Measurements from ENCODE around the gene CNIH1. TPM values are rescaled to one million over a fixed set of nuclear protein-coding genes. Genes with fewer than 3 reads are reported as not detected.
A peak's percentile ranks its signal among the peaks of the same experiment; 100 is the strongest.

The CNIH1 gene
- 86.8 TPM for total RNA-seq
- long read RNA-seq, full-length matches to known transcripts = 46 of 47 reads
- long read RNA-seq, partial matches to known transcripts = 0 of 47 reads
- long read RNA-seq, other reads (novel, unspliced or antisense) = 1 of 47 reads

- intact Hi-C loops (cut with DNase I) = loop anchor here (1.0 to 2.0 kb wide), 2 partner anchors 45 to 48 kb away; partner anchors contain the start of gene GMFB
- DNase-seq (ENCODE audit: missing footprints) (peak; percentile 97), ATAC-seq (peak; percentile 99)
These were observed at the start of gene CNIH1 for GRCh38 chr14:54440873-54441868. TSS of gene CNIH1 (minus strand) at chr14:54441374. CDS start at chr14:54441327, 47 bp downstream.

- intact Hi-C loops (cut with DNase I) = no loop called here
- ATAC-seq (no peak), DNase-seq (ENCODE audit: missing footprints) (no peak)
These were observed 49.4 kb upstream of the CNIH1 start for GRCh38 chr14:54490445-54491175.

- ATAC-seq (no peak), DNase-seq (ENCODE audit: missing footprints) (no peak)
- intact Hi-C loops (cut with DNase I) = loop anchor here (2.0 kb wide), 1 partner anchor 49 kb away; the partner anchor contains the start of gene CNIH1
These were observed 48.7 kb upstream of the CNIH1 start for GRCh38 chr14:54489731-54490444.

GRCh38 chr14:54489318-54489683 lies 48.1 kb upstream of the CNIH1 start:
- DNase-seq (ENCODE audit: missing footprints) (no peak), ATAC-seq (peak; percentile 18)
- intact Hi-C loops (cut with DNase I) = loop anchor here (2.0 kb wide), 1 partner anchor 48 kb away; the partner anchor contains the start of gene CNIH1

GRCh38 chr14:54488646-54489317 lies 47.6 kb upstream of the CNIH1 start, which contains the start of gene GMFB:
TSS of gene GMFB (minus strand) at chr14:54488980. CDS start at chr14:54488927, 53 bp downstream.
- peak; percentile 97 for ATAC-seq
- peak; percentile 97 for DNase-seq (ENCODE audit: missing footprints)
- intact Hi-C loops (cut with DNase I) = loop anchor here (2.0 kb wide), 1 partner anchor 48 kb away; the partner anchor contains the start of gene CNIH1

GRCh38 chr14:54488318-54488645 lies 47.1 kb upstream of the CNIH1 start:
- ATAC-seq (no peak), DNase-seq (ENCODE audit: missing footprints) (no peak)
- intact Hi-C loops (cut with DNase I) = loop anchor here (2.0 kb wide), 1 partner anchor 47 kb away; the partner anchor contains the start of gene CNIH1

- ATAC-seq (no peak), DNase-seq (ENCODE audit: missing footprints) (no peak)
- intact Hi-C loops (cut with DNase I) = loop anchor here (2.0 kb wide), 1 partner anchor 47 kb away; the partner anchor contains the start of gene CNIH1
These were observed 46.6 kb upstream of the CNIH1 start for GRCh38 chr14:54487771-54488170.

GRCh38 chr14:54486685-54487084 lies 45.5 kb upstream of the CNIH1 start:
- ATAC-seq (no peak), DNase-seq (ENCODE audit: missing footprints) (no peak)
- intact Hi-C loops (cut with DNase I) = no loop called here

GRCh38 chr14:54483846-54484245 lies 42.7 kb upstream of the CNIH1 start:
- ATAC-seq (no peak), DNase-seq (ENCODE audit: missing footprints) (no peak)
- intact Hi-C loops (cut with DNase I) = no loop called here

- intact Hi-C loops (cut with DNase I) = no loop called here
- DNase-seq (ENCODE audit: missing footprints) (no peak), ATAC-seq (peak; percentile 7)
These were observed 42.0 kb upstream of the CNIH1 start for GRCh38 chr14:54483073-54483745.

GRCh38 chr14:54481695-54482094 lies 40.5 kb upstream of the CNIH1 start:
- ATAC-seq = no peak
- no peak for DNase-seq (ENCODE audit: missing footprints)
- intact Hi-C loops (cut with DNase I) = no loop called here

- no peak for ATAC-seq
- no peak for DNase-seq (ENCODE audit: missing footprints)
- intact Hi-C loops (cut with DNase I) = no loop called here
These were observed 39.8 kb upstream of the CNIH1 start for GRCh38 chr14:54480830-54481562.

GRCh38 chr14:54478636-54479215 lies 37.6 kb upstream of the CNIH1 start:
- intact Hi-C loops (cut with DNase I) = no loop called here
- ATAC-seq (no peak), DNase-seq (ENCODE audit: missing footprints) (no peak)

GRCh38 chr14:54475911-54476310 lies 34.7 kb upstream of the CNIH1 start:
- intact Hi-C loops (cut with DNase I) = no loop called here
- ATAC-seq (no peak), DNase-seq (ENCODE audit: missing footprints) (no peak)

GRCh38 chr14:54475187-54475899 lies 34.2 kb upstream of the CNIH1 start:
- intact Hi-C loops (cut with DNase I) = no loop called here
- no peak for DNase-seq (ENCODE audit: missing footprints)
- no peak for ATAC-seq

- no peak for ATAC-seq
- no peak for DNase-seq (ENCODE audit: missing footprints)
- intact Hi-C loops (cut with DNase I) = no loop called here
These were observed 33.1 kb upstream of the CNIH1 start for GRCh38 chr14:54474232-54474793.
